C1 segment of cervical spinal cord (tissue), 14 donors: ENCODE measurements around the gene ECSCR.
A peak's percentile ranks its signal among the peaks of the same experiment; 100 is the strongest.
"Not testable (repeated sequence)": the region's sequence is repeated elsewhere in the genome, so short reads cannot be mapped to it uniquely, and the experiment has no call there.

Experiments
- DNase-seq, 14 donors: peaks; one replicate each; lab custom pipeline; 2025; lab: John Stamatoyannopoulos, UW

The ECSCR gene

GRCh38 chr5:139414581-139415130, 47.9 kb downstream of the ECSCR start:
- DNase-seq = peak in 2 of 14 donors; percentile 30 to 65

- DNase-seq = no peak
Observed at GRCh38 chr5:139413963-139414362, 48.6 kb downstream of the ECSCR start.

- DNase-seq = no peak
Observed at GRCh38 chr5:139413153-139413552, 49.4 kb downstream of the ECSCR start.

- DNase-seq = no peak
Observed at GRCh38 chr5:139410993-139411828, 51.3 kb downstream of the ECSCR start.

- no peak for DNase-seq
Observed at GRCh38 chr5:139410121-139410992, 52.2 kb downstream of the ECSCR start.

- DNase-seq = not testable (repeated sequence)
Observed at GRCh38 chr5:139409116-139409515, 53.4 kb downstream of the ECSCR start.

GRCh38 chr5:139408191-139408590, 54.4 kb downstream of the ECSCR start:
- no peak for DNase-seq

- no peak for DNase-seq
Observed at GRCh38 chr5:139407517-139407916, 55.0 kb downstream of the ECSCR start.

- DNase-seq = no peak
Observed at GRCh38 chr5:139406963-139407362, 55.6 kb downstream of the ECSCR start.

- DNase-seq = no peak
Observed at GRCh38 chr5:139404484-139404840, 58.1 kb downstream of the ECSCR start.

GRCh38 chr5:139403787-139404483, 58.6 kb downstream of the ECSCR start, which contains the start of gene SPATA24:
Gene SPATA24 (minus strand): TSS chr5:139404089. CDS start chr5:139404060, 29 bp downstream.
- peak; percentile 82 to 100 (median 97) for DNase-seq

GRCh38 chr5:139403418-139403786, 59.1 kb downstream of the ECSCR start:
- no peak for DNase-seq

- no peak for DNase-seq
Observed at GRCh38 chr5:139402561-139403158, 59.9 kb downstream of the ECSCR start.

GRCh38 chr5:139401546-139401945, 61.0 kb downstream of the ECSCR start:
- DNase-seq = no peak

GRCh38 chr5:139399501-139400121, 62.9 kb downstream of the ECSCR start:
- no peak for DNase-seq
